HG03103 (cell line): ENCODE measurements around the gene ZDHHC12.
"Not testable (repeated sequence)": the region's sequence is repeated elsewhere in the genome, so short reads cannot be mapped to it uniquely, and the experiment has no call there.

Experiments used
- ATAC-seq: cut with Tn5 transposase; IDR thresholded peaks from one replicate; pipeline ENCODE4 v1.9.1; 2021; ENCODE audit warnings: low read depth; ENCODE audit not compliant: unreplicated experiment

Gene ZDHHC12

DNA sequence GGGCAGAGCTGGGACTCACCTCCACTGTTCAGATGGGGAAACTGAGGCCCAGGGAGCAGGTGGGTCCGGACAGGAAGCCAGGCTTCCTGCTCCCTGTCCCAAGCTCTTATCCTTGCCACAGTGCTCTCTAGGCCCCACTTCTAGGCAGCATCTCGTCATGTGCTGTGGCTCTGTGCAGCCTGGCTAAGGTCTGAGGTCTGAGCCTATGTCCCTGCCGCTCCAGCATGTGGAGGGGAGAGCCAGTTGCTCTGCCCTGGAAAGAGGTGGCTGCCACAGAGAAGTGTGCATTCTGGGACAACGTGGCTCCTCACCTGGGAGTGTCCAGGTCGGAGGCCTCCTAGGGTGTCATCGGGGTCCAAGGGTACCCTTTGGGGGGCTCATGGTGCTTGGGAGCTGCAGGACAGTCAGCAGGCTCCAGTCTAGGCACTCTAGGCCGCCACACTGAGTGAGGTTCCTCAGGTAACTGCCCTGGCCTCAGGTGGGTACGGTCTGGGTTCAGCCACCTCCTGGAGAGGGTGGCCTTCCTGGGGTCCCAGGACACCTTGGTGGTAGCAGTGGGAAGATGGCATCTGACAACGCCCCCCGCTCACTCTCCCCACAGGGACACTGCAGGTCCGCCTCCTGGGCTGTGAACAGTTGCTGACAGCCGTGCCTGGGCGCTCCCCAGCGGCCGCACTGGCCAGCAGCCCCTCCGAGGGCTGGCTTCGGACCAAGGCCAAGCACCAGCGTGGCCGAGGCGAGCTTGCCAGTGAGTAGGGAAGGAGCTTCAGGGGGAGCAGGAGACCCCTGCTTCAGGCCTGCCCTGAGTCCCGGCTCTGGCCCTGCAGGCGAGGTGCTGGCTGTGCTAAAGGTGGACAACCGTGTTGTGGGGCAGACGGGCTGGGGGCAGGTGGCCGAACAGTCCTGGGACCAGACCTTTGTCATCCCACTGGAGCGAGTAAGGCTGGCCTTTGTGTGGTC is 11.2 kb downstream of the ZDHHC12 start:
- no peak for ATAC-seq

DNA sequence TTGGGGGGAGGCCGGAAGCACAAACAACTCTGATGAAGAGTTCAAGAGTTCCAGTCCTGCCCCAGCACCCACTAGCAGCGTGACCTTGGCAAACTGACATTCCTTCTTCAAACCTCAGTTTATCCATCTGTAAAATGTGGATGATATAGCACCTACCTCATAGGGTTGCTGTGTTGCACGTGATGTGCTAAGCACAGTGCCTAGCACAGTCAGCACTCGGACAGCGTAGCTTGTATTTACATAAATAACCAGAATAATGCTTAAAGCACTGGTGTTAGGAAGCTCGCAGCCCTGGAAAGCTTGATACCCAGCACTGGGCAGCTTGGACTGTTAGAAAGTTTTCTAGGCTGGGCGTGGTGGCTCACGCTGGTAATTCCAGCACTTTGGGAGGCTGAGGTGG is 16.5 kb downstream of the ZDHHC12 start:
- ATAC-seq: no peak

DNA sequence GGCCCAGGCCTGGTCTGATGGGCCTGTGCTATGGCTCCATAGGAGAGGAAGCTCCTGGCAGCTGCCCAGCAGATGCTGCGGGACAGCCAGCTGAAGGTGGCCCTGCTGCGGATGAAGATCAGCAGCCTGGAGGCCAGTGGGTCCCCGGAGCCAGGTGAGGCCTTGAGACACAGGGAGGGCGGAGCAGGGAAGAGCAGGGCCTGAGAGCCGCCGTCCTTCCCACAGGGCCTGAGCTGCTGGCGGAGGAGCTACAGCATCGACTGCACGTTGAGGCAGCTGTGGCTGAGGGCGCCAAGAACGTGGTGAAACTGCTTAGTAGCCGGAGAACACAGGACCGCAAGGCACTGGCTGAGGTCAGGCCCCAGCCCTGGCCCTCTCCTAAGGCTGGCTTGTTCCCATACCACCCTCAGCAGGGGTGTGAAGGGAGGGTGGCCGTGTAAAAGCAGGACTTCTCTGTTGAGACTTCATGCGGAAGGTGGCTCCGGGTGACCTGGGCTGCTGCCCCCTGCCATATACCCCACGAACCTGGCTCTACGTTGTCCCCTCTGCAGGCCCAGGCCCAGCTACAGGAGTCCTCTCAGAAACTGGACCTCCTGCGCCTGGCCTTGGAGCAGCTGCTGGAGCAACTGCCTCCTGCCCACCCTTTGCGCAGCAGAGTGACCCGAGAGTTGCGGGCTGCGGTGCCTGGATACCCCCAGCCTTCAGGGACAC is 17.1 kb downstream of the ZDHHC12 start:
- ATAC-seq: no peak

DNA sequence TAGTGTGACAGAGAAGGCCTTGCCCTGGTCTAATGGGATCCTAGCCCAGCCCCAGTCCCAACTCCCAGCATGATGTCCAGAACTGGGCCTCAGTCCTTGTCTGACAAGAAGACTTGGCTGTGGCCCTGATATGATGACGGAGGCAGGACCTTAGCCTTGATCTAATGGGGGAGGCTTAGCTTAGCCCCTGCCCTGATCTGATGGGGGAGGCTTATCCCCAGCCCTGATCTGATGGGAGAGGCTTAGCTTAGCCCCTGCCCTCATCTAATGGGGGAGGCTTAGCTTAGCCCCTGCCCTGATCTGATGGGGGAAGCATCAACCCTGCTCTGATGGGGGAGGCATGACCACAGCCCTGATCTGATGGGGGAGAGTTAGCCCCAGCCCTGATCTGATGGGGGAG is 17.9 kb downstream of the ZDHHC12 start:
- no peak for ATAC-seq

DNA sequence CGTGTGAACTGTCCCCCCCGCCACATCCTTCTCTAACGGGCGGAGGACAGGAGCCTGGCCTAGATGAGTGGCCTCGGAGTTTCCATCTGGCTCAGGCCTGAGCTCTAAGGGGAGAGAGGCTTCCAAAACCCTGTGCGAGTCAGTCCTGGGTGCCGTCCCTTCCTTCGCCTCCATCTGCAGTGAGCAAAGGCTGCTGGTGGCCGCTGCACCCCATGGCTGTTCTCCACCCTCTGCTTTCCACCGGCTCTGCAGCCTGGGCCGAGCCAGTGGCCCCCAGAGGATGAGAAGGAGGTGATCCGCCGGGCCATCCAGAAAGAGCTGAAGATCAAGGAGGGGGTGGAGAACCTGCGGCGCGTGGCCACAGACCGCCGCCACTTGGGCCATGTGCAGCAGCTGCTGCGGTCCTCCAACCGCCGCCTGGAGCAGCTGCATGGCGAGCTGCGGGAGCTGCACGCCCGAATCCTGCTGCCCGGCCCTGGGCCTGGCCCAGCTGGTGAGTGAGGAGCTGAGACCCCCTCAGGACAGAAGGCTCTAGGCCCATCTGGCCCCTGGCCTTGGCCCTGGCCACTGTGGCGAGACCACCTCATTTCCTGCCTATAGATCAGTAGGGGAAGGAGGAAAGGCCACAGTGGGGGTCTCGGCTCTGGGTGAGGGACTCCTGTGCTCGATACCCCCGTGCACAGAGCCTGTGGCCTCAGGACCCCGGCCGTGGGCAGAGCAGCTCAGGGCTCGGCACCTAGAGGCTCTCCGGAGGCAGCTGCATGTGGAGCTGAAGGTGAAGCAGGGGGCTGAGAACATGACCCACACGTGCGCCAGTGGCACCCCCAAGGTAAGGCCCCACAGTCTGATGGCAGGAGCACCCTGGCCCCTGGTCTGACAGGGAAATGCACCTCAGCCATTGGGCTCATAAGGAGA is 18.6 kb downstream of the ZDHHC12 start:
- no peak for ATAC-seq

DNA sequence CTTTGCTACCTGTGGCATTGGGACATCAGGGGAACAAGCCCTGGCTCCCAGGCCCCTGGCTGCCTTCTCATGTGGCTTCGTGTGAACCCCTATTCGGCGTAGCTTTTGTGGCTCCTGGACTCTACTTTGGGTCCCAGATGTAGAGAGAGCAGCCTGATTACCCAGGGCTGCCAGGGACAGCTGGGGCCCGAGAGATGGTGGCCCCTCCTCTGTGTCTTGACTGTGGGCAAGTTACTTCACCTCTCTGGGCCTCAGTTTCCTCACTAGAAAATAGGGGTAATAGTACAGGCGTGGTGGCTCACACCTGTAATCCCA is 19.6 kb downstream of the ZDHHC12 start:
- ATAC-seq: no peak

DNA sequence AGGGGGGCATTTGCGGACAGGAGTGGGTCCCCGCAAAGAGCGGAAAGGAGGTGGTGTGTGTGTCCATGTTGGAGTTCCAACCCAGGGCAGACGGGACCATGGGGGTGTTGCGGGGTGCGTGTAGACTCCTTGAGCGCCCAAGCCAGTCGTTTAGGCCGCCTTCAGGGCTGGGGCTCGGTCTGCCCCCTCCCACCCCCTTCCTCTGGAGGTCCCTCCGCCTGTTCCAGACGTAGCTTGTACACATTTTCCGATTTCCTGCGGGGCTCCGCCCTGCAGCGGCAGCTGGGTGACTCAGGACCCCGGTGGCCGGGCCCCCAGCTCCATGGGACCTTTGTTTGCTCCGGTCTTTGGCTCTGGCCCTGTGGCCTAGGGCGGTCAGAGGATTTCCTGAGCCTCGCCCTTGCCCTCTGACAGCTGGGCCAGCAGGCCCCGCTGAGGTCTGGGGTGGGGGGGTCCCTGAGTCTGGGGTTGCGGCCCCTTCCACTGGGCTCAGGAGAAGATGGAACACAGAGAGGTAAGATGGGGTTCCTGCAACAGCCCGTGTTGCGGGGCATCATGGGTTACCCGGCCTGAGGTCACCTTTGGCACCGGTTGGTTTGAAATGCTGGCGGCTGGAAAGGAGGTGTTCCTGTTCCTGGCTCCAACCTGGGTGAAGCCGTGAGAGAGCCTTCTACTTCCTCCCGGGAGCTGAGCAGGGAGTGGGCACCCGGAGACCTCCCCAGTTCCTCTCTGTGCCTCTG is 20.1 kb downstream of the ZDHHC12 start:
- ATAC-seq: no peak

DNA sequence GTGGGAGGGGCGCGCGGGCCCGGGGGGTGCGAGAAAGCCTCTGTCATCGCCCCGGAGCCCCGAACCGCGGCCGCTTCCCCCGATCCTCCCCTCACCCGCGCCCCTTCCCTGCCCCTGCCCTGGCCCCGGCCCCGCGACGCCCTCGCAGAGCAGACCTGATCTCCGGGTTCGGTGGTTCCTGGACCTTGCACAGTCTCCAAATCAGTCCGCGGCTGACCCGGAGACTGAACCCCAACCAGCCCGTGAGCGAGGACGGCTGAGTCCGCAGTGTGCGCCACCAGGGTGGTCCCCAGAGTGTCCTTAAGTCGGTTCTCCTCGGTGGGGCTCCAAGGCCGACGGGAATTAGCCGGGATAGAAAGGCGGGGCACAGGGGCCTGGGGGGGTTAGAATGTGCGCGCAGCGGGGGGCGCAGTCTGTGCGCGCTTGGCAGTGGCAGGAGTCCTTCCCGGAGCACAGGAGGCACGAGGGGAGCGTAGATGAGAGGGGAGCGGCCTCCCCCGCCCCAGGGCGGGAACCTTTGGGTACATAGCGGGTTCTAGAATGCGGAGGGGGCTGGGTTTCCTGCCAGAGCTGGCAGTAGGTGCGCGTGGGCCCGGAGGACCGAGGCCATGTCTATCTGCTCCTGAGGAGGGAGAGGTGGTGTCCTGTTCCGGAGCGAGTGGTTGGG is 20.8 kb downstream of the ZDHHC12 start:
- no peak for ATAC-seq

DNA sequence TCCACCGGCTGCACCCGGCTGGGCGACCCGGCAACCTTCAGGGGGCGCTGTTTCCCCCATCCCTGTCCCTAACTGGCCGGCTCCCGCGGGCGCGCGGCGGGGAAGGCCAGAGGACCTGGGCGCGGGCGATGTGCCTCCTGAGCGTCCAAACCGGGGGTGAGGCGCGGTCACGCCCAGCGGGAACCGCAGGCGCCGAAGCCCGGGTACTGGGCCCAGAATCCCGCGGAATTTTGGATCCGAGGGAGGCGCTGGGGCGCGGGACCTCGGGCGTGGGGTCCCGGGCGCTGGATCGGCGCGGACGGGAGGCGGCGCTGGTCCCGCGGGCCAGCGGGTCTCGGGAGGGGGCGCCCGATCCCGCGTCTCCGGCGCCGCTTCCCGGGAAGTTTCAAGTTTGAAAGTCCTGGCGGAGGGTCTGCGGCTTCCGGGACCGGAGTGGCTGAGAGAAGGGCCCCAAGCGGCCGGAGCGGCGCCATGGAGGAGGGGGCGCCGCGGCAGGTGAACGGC is 21.4 kb downstream of the ZDHHC12 start, which contains the start of gene PKN3:
Gene PKN3, plus strand, starts transcription at position 59 of the 504 bp plus-strand sequence. Its CDS starts 413 bp downstream, at position 472.
- ATAC-seq: peak; percentile 71

DNA sequence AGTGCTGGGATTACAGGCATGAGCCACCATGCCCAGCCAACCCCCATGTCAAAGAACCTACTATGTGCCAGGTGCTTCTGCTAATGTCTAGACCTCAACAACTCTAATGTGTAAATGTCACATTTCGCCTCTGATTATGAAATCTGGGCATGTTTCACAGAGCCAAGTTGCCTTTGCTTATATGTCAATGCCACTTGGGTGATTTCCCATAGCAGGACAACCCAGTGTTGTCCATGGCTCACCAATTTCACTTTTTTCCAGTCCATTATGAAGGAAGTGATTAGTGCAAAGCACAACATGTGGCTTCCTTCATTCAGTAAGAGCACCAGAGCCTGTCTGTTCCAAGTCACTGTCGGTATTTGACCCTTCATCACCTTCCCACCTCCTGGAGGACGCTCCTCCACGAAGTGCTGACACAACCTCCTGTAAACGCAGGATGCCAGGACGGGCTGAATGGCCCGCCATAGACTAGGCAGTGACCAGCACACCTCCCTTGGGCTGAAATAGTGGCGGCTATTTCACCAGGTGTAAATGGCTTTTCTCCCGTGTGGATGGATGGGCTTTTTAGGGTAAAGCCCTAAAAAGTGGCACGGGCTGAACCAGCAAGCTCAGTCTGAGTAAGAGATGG is 22.6 kb downstream of the ZDHHC12 start:
- ATAC-seq: no peak

DNA sequence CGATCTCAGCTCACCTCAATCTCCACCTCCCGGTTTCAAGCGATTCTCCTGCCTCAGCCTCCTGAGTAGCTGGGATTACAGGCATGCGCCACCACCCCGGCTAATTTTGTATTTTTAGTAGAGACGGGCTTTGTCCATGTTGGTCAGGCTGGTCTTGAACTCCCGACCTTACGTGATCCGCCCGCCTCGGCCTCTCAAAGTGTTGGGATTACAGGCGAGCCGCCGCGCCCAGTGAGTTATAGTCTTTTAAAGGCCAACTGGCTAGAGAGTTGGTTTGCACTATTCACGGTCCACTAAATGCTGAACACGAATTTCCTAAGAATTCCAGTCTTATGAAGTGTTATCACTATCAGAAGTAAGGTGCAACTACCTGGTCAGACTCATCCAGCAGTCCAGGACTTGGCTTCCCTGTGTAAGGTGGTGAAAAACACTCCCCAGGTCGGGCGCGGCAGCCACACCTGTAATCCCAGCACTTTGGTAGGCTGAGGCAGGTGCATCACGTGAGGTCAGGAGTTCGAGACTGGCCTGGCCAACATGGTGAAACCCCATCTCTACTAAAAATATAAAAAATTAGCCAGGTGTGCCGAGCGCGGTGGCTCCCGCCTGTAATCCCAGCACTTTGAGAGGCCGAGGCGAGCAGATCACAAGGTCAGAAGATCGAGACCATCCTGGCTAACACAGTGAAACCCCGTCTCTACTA is 24.7 kb downstream of the ZDHHC12 start:
- ATAC-seq: not testable (repeated sequence)

DNA sequence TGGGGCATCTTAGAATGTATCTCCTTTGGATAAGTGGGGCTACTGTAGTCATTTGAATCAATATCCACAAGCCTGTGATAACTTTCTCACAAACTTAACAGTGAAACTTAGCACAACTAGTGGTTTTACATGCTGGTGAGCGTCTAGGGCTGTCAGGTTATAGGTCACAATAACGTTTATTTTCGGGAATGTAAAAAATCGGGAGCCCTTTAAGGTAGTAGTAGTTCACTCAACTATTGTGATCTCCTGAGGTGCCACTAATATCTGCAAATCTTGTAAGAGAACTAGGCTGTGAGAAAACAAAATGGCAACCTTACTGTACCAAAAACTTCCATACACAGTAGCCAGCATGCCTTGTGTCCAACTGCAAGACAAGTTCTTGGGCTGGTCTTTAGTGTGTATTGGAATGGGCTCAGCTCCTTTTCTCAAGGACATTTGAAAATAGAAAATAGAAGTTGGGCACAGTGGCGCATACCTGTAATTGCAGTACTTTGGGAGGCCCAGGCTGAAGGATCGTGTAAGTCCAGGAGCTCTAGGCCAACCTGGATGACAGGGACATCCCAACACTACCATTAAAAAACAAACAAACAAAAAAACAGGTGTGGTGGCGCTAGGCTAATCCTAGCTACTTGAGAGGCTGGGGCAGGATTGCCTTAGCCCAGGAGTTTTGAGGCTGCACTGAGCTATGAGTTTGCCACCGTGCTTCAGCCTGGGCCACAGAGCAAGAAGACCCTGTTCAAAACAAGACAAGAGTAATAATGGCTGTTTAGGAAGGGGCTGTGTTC is 26.8 kb downstream of the ZDHHC12 start:
- no peak for ATAC-seq

DNA sequence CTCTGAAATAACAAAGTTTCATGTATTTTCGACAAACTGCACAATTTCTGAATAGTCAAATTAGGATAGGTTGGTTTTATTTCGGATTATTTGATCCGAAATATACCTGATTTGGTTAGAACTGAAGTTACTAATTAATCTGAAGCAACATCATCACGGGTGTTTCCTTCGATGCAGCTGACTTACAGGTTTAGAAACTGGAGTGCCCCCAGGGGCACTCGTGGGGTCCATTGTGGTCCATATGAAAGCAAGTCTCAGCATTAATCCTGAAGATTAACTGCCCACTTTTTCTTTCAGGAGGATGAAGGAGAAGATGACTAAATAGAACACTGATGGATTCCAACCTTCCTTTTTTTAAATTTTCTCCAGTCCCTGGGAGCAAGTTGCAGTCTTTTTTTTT is 29.6 kb downstream of the ZDHHC12 start:
- no peak for ATAC-seq

DNA sequence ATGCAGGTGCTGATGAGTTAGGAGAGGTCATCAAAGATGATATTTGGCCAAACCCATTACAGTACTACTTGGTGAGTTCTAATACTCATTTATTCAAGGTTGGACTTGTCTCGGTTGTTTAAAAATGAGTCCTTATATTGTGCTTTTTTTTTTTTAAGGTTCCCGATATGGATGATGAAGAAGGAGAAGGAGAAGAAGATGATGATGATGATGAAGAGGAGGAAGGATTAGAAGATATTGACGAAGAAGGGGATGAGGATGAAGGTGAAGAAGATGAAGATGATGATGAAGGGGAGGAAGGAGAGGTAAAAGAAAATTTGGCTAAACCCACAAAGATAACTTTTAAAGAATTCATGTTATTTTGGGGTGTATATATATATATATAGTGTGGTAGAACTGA is 30.2 kb downstream of the ZDHHC12 start:
- ATAC-seq: not testable (repeated sequence)

DNA sequence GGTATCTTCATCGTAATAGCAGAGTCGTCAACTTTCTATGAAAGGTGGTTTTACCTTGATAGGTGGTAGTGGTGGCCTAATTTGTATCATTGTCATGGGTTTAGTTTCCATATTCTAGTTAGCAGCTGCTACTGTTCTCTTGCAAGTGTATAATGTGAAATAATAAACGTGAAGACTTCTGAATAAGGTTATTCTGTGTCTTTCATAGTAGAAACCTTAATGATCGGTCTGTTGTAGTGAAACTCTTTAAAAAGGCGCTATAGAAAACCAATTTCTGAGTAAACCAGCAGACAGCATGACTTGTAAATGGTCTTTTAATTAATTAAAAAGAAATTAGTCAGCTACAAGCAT is 33.3 kb downstream of the ZDHHC12 start:
- ATAC-seq: no peak

DNA sequence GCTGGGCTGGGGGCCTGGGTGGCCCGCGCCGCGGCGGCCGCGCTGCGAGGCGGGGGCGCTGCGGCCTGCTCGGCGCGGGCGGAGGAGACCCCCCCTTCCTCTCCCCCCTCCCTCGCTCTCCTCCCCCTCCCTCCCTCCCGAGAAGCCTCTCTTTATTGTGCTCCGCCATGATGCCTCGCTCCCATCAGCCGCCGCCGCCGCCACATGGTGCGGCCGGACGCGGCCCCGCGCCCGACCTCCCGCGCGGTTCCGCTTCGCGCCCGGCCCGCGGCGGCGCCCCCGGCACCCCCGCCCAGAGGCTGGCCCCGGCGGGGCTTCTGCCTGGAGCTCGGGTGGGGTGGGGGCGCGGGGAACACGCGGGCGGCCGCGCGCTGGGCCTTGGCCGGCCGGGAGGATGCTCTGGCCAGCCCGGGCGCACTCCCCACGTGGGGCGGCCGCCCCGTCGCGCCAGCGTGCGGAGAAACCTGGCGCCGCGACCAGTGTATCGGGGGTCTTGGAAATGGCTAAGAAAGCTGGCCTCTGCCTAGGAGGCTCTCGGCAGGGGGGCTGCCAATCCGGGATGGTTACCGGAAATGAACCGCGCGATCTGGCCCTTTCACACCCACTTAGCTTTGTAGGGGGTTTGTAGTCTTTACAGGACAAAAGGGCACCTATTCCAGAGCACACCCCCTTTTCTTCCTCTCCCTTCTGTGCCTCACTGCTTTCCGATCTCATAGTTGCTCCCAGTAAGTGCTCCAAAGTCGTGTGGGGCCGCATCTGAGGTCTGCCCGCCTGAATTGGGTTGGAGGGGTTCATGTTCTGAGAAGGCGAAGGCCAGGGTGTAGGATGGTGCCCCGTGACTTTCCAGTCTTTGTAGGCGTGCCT is 33.9 kb downstream of the ZDHHC12 start:
- no peak for ATAC-seq

DNA sequence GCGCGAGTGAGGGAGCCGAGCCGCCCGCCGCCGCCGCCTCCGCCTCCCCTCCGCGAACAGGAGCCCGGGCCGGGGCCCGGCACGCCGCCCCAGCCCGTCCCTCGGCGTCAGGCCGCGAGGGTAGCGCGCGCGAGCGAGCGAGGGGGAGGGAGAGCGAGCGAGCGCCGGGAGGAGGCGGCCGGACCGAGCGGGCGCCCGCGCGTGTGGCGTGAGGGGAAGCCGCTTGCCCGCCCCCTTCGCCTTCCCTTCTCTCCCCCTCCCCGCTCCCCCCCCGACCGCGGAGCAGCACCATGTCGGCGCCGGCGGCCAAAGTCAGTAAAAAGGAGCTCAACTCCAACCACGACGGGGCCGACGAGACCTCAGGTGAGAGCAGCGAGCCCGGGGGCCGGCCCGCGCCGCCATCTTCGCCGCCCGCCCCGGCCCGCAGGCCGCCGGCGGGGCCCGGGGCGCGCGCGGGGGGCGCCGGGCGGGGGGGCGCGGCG is 34.6 kb downstream of the ZDHHC12 start:
- ATAC-seq: peak; percentile 13
